Measurements from ENCODE around the gene HCN2.

DNA sequence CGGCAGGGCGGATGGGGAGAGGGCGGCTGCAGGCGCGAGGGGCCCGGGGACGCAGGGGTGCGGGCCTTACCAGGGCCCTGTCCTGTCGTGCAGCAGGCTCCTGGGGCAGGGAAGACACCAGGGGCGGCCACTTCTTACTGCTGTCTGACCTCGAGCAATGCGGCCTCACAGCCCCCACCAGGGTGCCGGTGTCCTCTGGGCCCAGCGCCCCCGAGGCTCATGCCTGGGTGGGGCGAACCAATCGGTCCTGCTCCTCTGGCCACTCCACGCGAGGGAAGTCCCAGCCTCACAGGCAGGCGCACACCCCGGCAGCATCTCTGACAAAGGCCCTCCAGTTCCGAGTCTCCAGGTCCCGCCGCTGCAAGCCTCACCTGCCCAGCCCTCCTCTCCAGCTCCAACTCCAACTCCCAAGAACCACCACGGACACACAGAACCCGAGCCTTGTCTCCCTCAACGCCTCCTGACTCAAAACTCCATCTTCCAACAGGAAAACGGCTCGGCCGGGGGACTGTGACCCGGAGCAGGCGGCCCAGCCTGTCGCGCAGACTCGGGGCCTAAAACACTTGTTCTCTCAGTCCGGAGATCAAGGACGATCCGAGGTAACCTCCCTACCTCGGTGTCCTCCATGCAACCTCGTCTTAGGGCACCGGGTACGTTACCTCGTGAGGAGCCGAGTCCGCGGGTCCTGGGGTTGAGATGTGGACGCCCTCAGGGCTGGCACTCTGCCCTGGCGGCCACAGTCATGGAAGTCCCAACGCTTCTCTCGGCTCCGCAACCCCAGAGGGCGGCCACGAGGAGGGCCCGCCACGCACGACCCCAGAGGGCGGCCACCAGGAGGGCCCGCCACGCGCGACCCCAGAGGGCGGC is 56.5 kb downstream of the HCN2 start:
- TF ChIP-seq, protein P1, sequence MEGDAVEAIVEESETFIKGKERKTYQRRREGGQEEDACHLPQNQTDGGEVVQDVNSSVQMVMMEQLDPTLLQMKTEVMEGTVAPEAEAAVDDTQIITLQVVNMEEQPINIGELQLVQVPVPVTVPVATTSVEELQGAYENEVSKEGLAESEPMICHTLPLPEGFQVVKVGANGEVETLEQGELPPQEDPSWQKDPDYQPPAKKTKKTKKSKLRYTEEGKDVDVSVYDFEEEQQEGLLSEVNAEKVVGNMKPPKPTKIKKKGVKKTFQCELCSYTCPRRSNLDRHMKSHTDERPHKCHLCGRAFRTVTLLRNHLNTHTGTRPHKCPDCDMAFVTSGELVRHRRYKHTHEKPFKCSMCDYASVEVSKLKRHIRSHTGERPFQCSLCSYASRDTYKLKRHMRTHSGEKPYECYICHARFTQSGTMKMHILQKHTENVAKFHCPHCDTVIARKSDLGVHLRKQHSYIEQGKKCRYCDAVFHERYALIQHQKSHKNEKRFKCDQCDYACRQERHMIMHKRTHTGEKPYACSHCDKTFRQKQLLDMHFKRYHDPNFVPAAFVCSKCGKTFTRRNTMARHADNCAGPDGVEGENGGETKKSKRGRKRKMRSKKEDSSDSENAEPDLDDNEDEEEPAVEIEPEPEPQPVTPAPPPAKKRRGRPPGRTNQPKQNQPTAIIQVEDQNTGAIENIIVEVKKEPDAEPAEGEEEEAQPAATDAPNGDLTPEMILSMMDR (IDR thresholded peaks at IDR 0.05): no peak
- TF ChIP-seq, protein P2, sequence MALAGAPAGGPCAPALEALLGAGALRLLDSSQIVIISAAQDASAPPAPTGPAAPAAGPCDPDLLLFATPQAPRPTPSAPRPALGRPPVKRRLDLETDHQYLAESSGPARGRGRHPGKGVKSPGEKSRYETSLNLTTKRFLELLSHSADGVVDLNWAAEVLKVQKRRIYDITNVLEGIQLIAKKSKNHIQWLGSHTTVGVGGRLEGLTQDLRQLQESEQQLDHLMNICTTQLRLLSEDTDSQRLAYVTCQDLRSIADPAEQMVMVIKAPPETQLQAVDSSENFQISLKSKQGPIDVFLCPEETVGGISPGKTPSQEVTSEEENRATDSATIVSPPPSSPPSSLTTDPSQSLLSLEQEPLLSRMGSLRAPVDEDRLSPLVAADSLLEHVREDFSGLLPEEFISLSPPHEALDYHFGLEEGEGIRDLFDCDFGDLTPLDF (CRISPR knock-in tag; IDR thresholded peaks at IDR 0.05): no peak
- no peak for TF ChIP-seq SP1 (CRISPR knock-in tag; conservative IDR thresholded peaks at IDR 0.05)
- no peak for TF ChIP-seq ATF1 (CRISPR knock-in tag; IDR thresholded peaks at IDR 0.05)
- TF ChIP-seq, protein P3, sequence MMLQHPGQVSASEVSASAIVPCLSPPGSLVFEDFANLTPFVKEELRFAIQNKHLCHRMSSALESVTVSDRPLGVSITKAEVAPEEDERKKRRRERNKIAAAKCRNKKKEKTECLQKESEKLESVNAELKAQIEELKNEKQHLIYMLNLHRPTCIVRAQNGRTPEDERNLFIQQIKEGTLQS (CRISPR knock-in tag; conservative IDR thresholded peaks at IDR 0.05): no peak
- TF ChIP-seq, protein P4, sequence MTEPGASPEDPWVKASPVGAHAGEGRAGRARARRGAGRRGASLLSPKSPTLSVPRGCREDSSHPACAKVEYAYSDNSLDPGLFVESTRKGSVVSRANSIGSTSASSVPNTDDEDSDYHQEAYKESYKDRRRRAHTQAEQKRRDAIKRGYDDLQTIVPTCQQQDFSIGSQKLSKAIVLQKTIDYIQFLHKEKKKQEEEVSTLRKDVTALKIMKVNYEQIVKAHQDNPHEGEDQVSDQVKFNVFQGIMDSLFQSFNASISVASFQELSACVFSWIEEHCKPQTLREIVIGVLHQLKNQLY (CRISPR knock-in tag; IDR thresholded peaks at IDR 0.05): no peak
- TF ChIP-seq, protein P5, sequence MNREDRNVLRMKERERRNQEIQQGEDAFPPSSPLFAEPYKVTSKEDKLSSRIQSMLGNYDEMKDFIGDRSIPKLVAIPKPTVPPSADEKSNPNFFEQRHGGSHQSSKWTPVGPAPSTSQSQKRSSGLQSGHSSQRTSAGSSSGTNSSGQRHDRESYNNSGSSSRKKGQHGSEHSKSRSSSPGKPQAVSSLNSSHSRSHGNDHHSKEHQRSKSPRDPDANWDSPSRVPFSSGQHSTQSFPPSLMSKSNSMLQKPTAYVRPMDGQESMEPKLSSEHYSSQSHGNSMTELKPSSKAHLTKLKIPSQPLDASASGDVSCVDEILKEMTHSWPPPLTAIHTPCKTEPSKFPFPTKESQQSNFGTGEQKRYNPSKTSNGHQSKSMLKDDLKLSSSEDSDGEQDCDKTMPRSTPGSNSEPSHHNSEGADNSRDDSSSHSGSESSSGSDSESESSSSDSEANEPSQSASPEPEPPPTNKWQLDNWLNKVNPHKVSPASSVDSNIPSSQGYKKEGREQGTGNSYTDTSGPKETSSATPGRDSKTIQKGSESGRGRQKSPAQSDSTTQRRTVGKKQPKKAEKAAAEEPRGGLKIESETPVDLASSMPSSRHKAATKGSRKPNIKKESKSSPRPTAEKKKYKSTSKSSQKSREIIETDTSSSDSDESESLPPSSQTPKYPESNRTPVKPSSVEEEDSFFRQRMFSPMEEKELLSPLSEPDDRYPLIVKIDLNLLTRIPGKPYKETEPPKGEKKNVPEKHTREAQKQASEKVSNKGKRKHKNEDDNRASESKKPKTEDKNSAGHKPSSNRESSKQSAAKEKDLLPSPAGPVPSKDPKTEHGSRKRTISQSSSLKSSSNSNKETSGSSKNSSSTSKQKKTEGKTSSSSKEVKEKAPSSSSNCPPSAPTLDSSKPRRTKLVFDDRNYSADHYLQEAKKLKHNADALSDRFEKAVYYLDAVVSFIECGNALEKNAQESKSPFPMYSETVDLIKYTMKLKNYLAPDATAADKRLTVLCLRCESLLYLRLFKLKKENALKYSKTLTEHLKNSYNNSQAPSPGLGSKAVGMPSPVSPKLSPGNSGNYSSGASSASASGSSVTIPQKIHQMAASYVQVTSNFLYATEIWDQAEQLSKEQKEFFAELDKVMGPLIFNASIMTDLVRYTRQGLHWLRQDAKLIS (CRISPR knock-in tag; IDR thresholded peaks at IDR 0.05; ENCODE audit: borderline replicate concordance): no peak
- TF ChIP-seq, protein P6, sequence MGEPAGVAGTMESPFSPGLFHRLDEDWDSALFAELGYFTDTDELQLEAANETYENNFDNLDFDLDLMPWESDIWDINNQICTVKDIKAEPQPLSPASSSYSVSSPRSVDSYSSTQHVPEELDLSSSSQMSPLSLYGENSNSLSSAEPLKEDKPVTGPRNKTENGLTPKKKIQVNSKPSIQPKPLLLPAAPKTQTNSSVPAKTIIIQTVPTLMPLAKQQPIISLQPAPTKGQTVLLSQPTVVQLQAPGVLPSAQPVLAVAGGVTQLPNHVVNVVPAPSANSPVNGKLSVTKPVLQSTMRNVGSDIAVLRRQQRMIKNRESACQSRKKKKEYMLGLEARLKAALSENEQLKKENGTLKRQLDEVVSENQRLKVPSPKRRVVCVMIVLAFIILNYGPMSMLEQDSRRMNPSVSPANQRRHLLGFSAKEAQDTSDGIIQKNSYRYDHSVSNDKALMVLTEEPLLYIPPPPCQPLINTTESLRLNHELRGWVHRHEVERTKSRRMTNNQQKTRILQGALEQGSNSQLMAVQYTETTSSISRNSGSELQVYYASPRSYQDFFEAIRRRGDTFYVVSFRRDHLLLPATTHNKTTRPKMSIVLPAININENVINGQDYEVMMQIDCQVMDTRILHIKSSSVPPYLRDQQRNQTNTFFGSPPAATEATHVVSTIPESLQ (CRISPR knock-in tag; IDR thresholded peaks at IDR 0.05): no peak
- TF ChIP-seq CREM (CRISPR knock-in tag; IDR thresholded peaks at IDR 0.05): no peak
- TF ChIP-seq ETV6 (CRISPR knock-in tag; IDR thresholded peaks at IDR 0.05): no peak
- TF ChIP-seq NFYB (CRISPR knock-in tag; conservative IDR thresholded peaks at IDR 0.05; ENCODE audit: low read depth): no peak
- TF ChIP-seq, protein P7, sequence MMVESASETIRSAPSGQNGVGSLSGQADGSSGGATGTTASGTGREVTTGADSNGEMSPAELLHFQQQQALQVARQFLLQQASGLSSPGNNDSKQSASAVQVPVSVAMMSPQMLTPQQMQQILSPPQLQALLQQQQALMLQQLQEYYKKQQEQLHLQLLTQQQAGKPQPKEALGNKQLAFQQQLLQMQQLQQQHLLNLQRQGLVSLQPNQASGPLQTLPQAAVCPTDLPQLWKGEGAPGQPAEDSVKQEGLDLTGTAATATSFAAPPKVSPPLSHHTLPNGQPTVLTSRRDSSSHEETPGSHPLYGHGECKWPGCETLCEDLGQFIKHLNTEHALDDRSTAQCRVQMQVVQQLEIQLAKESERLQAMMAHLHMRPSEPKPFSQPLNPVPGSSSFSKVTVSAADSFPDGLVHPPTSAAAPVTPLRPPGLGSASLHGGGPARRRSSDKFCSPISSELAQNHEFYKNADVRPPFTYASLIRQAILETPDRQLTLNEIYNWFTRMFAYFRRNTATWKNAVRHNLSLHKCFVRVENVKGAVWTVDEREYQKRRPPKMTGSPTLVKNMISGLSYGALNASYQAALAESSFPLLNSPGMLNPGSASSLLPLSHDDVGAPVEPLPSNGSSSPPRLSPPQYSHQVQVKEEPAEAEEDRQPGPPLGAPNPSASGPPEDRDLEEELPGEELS (CRISPR knock-in tag; IDR thresholded peaks at IDR 0.05): no peak
- TF ChIP-seq NR1H2 (CRISPR knock-in tag; IDR thresholded peaks at IDR 0.05): no peak

Measured in WTC11 (cell line).